ENCODE measurements around the gene NEUROD6.

The NEUROD6 gene

DNA sequence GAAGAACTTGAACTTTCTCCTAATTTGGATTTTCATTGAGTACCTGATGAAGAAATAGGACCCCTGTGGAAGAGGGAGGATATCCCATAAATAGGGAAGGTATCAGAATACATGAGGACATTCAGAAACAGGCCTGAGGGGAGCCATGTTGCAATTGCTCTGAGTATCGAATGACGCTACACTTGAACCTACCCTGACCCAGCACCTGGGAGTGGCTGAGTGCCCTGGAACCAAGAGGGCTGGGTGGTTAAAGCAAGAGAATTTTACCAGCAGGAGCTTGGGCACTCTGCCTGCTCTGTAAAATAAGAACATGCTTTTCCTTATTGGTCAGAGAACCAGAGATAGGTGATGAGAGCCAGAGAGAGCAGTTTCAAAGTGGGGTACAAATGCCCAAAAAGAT, 7.2 kb downstream of the NEUROD6 start:
- no peak for DNase-seq (ENCODE audit: low spot score)

DNA sequence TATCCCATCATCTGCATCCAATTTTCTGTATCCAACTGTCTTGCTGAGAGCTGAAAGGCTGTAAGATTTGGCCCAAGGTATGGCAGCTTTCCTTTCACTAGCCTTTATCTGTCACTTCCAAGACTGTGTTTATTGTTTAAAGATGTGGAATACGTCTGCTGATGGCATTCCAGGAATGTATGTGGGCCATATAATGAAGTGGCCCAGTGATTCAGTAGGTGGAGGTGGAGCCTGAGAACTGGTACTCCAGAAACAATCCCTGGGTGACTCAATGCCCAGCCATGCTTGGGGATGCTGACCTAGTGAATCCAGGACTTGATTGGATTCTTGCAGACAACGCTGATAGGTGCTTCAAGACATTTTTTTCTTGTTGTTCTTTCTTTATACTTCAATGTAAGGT, 13.5 kb downstream of the NEUROD6 start:
- peak; percentile 8 for DNase-seq (ENCODE audit: low spot score)

DNA sequence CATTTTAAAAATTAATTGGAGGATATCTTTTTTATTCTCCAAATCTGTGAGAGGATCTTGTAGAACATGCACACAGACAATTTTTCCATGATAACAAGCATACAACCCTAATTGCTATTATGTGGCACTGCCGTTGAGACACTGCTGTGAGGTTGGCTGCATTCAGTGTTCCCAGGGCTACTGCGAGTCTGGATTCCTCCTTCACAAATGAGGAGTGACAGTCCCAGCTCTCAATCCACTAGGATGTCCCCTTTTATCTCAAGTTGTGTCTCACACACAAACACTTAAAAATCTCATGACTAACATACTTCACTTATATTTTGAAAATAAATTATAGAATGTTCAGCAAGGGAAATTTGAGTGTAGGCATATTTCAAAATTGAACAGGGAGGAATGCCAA, 14.1 kb downstream of the NEUROD6 start:
- DNase-seq (ENCODE audit: low spot score): no peak

DNA sequence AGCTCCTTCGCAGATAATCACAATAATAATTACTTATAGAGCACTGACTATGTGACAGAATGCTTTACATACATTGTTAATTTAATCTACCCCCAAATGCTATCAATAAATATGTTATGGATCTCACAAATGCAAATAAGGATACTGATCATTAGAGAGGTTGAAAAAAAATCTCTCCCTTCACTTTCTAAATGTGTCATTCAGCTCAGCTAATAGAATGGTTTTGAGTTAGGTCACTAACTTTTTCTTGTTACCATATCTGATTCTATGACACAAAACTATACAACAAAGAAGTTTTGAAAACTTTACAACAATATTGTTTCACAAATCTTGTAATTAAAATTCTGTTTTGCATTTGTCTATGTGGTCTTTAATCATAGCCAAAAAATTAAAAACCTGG, 17.4 kb downstream of the NEUROD6 start:
- DNase-seq (ENCODE audit: low spot score): no peak

DNA sequence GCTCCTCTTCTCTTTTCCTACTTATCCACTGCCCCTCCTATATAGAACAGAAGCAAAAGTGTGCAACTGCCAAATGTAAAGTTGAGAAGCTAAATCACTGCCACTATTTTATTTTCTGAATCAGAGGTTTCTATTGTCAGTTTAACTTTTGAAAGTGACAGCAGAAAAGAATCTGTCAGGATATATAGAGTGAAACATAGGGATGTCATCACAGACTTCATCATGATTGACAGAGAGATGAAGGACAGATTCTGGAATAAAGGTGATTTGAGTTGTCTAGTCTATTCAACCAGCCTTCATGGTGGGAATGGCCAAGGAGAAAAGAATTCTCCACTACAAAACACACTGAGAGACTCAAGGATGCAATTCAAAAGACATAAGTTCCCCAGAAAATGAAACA, 19.9 kb downstream of the NEUROD6 start:
- DNase-seq (ENCODE audit: low spot score): no peak

DNA sequence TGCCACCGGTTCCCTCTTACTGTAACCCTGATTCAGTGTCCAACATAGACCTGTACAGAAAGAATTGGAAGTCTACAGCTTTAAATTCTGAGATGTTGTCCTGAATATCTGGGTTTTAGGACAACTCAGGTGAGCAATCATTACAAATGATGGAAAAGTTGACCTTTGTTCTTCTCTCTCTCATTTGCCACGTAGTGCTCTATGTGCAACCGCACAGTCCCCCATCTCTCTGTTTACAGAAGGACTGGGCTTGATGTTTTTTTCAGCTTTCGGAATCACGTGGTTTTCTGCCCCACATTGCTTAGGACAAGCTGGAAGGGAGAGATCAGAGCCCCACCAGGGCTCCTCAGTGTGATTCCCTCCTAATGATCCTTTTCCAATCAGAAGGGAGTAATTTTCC, 22.2 kb downstream of the NEUROD6 start:
- DNase-seq (ENCODE audit: low spot score): no peak

DNA sequence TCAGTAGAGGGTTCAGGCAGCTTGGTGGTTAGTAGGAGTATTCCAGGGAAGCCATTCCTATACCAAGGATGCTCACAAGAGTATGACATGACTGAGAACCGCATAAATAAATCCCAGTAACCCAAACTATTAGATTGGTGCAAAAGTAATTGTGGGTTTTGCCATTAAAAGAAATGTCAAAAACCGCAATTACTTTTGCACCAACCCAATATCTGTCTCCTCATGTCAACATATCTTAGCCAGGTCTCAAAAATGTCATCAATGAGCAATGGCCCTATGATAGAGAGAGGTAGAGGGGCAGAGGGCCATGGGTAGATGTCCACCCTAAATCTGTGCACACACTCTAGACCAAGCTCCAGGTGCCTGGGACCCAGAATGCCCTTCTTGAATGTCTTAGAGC, 23.6 kb downstream of the NEUROD6 start:
- no peak for DNase-seq (ENCODE audit: low spot score)

DNA sequence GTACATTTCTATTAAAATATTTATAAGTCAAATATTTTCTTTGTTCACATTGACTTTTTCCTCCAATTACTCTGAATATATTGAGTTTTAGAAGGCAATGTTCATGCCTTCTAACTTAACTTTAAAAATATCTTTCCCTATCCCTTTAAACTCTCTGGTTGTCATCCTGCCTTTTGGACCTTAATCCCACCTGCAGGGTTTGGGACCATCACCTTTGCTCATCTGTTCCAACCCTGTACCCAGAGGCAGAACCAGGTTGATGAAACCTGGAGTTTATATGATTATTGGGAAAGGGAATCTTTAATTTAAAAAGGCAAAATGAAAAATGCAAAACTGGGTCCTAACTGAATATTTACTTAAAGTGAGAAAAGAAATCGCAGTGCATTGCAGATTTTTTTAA, 24.8 kb downstream of the NEUROD6 start:
- no peak for DNase-seq (ENCODE audit: low spot score)

DNA sequence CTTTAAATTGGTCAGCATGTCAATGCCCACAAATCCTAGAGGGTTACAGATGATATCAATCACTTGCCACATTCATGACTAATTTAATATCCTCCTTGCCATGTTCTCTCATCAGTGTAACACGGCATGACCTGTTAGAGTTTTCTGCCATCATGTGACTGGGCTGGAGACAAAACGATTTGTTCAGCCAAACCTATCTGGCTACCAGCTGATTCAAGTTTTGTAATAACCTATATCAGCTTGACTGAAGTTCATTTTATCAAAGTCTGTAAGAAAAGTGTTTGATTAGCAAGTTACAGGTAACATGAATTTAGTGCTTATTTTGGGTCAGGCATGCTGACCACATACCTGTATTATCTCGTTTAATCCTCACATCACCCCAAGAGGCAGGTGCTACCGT, 25.7 kb downstream of the NEUROD6 start:
- DNase-seq (ENCODE audit: low spot score): no peak

DNA sequence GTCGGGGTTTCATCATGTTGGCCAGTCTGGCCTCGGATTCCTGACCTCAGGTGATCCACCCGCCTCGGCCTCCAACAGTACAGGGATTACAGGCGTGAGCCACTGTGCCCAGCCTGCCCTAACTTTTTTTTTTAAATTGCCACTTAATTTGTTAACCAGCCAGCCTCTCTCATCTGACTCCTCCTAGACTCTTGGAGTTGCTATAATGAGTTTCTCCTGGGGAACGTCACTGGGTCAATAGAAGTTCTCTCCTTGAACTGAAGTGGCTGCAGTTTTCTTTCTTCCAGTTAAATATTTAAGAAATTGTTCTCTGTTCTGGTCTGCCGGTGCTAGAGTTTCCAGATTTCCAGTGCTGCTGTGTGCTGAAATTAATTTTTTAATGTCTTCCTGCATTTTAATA, 27.6 kb downstream of the NEUROD6 start:
- no peak for DNase-seq (ENCODE audit: low spot score)

DNA sequence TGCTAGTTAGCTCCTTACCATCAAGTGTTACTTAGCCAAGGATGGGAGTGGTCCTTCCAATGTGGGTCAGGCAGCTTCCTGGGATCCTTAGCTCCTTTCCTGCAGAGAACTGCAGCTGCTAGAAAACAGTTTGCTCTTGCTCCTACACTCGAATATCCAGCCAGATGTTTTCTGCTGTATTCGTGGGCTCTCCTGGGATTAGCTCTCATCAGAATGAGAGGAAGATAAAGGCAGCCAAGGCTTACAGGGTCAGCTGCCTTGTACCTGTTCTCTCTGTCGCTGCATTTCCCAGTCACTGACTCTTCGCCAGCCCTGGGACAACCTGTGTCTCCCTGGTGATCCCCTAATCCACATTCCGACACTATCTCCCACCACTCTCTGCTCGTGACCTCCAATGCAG, 29.0 kb downstream of the NEUROD6 start:
- no peak for DNase-seq (ENCODE audit: low spot score)

DNA sequence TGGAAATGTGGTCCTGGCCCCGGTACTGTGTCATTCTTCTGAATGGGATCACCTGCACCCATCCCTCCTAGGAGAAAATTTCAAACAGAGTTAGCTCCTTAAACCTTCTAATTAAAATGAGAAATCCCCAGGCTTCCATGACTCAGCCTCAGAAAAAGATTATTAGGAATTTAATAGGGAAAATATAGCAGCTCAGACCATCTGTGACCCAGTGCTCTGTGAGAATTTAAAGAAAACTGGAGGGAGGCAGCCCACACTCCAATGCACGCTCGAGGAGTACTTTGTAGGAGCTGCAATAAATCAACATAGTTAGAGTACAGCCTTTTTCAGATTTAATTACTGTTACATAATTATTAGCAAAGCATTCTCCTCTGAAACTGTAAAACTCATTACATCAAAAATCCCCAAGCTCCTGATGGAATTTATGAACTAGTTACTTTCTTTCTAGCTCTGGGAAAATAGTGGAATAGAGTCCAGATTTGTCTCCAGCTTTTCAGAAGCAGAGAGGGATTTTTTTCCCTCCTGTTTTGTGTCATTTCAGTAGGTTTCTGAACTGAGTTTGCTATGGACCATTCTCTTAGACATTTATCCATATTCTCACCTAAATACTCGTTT, 30.1 kb downstream of the NEUROD6 start:
- no peak for DNase-seq (ENCODE audit: low spot score)

DNA sequence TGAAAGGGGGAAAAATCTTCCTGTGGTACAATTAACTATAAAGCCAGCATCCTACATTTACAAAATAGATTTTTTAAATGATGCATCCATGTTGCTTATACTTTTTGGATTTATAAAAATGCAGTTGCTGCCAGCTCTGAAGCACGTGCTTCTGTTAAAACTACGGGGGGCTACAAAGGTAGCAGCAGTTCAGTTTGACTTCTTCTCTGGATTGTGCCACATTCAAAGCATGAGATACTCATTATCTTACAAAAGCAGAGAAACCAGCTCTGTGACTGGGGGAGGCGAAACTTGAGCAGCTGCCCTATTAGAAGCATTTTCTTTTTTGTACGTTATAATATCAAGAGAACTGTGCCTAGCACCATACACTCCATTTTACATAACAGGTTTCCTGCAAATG, 31.1 kb downstream of the NEUROD6 start:
- no peak for DNase-seq (ENCODE audit: low spot score)

DNA sequence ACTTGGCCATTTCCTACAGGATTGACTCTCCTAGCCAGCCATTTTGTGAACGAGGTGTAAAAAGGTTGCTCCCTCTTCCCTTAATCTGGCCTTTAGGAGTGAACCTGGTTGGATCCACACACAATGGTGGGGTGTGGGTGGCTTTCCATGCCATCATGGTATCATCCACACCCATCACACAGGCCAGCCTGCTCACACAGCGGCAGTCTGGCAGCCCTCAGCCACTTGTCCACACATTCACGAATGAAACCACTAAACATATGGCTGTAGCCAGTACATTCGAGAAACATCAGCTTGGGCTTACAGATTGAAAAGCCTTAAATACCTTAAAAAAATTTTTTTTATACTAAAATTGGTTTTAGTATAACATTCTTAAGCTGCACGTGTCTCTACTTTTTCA, 31.9 kb downstream of the NEUROD6 start:
- no peak for DNase-seq (ENCODE audit: low spot score)

DNA sequence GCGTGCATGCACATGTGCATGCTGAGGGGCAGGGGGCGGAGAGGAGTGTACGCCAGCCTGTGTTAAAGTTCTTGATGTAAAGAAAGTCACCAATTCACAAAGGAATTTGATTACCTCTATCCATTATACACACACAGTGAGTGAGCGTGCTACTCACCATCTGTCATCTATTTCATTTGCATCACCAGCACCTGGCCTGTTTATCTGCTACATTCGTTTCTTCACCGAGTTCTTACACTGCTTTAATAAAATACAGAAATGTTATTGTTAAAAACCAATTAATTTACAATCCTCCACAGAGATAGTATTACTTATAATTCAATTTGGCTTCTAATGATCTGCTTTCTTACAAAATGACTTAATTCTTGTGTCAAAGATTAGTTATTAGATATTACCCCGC, 32.6 kb downstream of the NEUROD6 start:
- no peak for DNase-seq (ENCODE audit: low spot score)

DNA sequence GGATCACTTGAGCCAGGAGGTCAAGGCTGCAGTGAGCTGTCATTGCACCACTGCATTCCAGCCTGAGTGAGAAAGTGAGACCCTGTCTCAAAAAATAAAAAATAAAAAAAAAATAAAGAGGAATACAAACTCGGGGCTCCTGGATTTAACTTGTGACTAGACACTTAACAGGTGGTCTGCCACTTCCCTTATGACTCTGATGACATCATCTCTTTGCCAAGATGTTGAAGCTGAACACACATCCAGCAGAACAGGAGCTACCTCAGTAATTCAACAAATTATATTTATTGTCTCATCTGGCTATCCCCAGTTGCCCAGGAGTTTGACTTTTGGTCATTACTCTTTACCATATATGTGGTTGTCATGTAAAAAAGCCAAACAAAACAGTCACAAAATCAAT, 35.3 kb downstream of the NEUROD6 start:
- DNase-seq (ENCODE audit: low spot score): no peak

DNA sequence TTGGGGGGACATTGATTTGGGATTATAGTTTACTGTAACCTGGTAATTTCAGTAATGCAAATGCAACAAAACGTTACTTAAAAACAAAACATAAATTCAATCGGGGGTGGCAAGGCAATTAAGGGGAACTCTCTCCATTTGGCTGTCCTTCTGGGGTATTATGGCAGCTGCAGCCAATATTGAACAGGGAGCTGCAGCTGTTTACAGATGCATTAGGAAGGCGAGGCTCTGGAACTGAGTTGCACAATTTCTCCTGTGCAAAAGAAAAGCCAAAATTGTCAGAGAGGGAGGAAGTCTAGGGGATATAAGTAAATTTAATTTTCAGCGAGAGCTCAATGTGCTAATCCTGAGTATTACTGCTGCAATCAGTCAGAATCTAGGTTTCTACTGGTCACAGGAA, 36.1 kb downstream of the NEUROD6 start:
- DNase-seq (ENCODE audit: low spot score): no peak

DNA sequence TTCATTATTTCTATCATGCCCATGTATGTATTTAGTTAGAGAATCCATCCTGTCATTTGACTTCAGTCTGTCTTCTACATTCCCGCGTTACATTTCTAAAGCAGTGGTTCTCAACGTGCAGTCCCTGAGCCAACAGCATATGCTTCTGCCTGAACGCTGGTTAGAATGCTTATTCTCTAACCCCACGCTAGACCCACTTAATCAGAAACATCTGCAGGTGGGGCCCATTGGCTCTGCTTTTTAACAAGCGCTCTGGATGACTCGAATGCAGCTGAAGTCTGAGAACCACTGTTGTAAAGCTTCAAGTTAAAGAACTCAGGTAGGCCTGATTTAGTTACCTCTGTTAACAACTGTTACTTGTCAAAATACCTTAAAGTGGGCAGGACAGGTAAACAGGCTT, 38.2 kb downstream of the NEUROD6 start:
- DNase-seq (ENCODE audit: low spot score): no peak

DNA sequence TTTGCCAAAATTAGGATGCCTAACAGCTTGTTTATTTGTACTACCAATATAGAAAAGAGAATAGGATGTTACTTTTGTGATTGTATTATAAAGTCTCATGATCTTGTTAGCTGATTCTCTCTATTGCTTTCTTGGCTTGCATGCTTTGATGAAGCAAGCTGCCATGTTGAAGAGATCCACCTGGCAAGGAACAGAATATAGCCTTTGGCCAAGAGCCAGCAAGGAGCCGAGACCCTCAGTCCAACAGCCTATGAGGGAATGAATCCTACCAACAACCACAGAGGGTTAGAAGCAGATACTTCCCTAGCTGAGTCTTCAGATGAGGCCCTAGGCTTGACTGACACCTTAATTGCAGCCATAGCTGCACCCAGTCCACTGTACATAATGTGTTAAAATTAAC, 41.2 kb downstream of the NEUROD6 start:
- no peak for DNase-seq (ENCODE audit: low spot score)

DNA sequence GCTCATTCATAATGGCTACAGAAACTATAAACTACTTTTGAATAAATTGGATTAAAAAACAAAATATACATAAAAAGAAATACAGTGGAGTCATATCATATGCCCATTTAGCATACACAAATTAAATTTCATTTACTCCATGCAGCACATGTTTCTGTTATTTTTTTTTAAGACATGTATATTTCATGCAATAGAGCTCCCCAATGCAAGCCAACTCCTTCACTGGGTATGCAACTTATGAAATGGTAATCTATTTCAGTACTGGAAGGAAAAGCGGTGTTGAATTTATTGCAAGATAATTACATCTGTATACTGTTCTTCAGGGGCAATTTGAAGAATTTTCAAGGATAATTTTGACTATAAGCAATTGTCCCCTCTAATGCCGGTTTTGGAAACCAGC, 49.9 kb downstream of the NEUROD6 start:
- no peak for DNase-seq (ENCODE audit: low spot score)

All from LoVo (cell line).